ENCODE results near the gene BRSK2. TPM values are rescaled to one million over a fixed set of nuclear protein-coding genes. Genes with fewer than 3 reads are reported as not detected.

BRSK2 gene
- total and polyA plus RNA-seq, 4 experiments from 2014 or later: 0.18 to 0.47 (median 0.32) TPM

DNA sequence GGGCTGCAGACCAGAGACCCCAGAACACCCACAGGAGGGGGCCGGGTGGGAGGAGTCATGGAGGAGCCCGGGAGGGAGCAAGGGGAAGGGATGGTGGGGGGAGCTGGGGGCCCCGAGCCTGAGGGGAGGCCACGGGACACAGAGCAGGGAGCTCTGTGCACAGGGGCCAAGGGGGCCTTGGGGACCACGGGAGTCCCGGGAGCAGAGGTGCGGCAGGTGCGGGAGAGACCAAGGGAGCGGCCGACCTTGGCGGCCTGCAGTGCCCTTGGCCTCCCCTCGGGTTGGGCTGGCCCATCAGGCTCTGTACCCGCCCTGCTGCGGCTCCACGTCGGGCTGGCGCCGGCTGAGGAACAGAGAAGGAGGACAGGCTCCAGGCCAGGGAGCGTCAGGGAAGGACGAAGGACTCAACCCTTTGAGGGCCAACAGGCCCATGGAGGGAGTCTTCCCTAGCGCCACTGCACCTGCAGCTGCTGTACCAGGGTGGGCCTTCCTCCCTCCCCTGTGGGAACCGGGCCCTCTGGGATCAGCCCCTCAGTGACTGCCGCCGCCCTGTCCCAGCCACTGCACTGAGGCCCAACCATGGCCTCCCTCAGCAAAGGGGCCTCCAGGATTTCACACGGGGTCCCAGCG, 17.8 kb upstream of the BRSK2 start:
- H3K36me3 Mint-ChIP-seq: no peaks in the 10 kb centered on the region

GRCh38 chr11:1372660-1373059, 17.1 kb upstream of the BRSK2 start:
- H3K4me1 Mint-ChIP-seq: no peaks in the 10 kb centered on the region
- no peak overlapping the region for H3K27ac Mint-ChIP-seq
- Histone ChIP-seq H3K9me3 (ENCODE audit: control insufficient read depth in 1 of 2, low read length in 2 of 2) (no peaks in the 10 kb centered on the region), H3K27me3 (ENCODE audit: insufficient read depth, low read length) (no peaks in the 10 kb centered on the region), H3K4me1 (ENCODE audit: insufficient read depth, low read length) (no peaks in the 10 kb centered on the region), H3K4me3 (ENCODE audit: low read length in 2 of 2) (no peak overlapping the region), H3K27ac (ENCODE audit: low read depth, low read length) (no peak overlapping the region), H3K36me3 (ENCODE audit: insufficient read depth, low read length) (no peaks in the 10 kb centered on the region)
- H3K27me3 Mint-ChIP-seq: no peaks in the 10 kb centered on the region
- no peak for DNase-seq
- no peak overlapping the region for H3K4me3 Mint-ChIP-seq
- CTCF ChIA-PET (ENCODE audit: partially characterized antibody): no interaction called here
- peaks cover 0 to 2% (median 0%) of the 10 kb centered on the region in 8 donors for H3K9me3 Mint-ChIP-seq
- H3K36me3 Mint-ChIP-seq: no peaks in the 10 kb centered on the region
- POLR2A ChIA-PET (ENCODE audit: partially characterized antibody): no interaction called here
- intact Hi-C loops (cut with micrococcal nuclease): no loop called here

More for the DNA sequence above, 17.8 kb upstream of the BRSK2 start:
- Mint-ChIP-seq H3K4me3 (no peak overlapping the region), H3K27me3 (peaks cover 0 to under 1% of the 10 kb centered on the region in 2 donors), H3K9me3 (peaks cover 0 to 6% (median 1%) of the 10 kb centered on the region in 8 donors), H3K4me1 (no peaks in the 10 kb centered on the region), H3K27ac (no peak overlapping the region)
- DNase-seq: no peak
- H3K9me3 ChIP-seq (ENCODE audit: control insufficient read depth in 1 of 2, low read length in 2 of 2): no peaks in the 10 kb centered on the region
- no peaks in the 10 kb centered on the region for H3K4me1 ChIP-seq (ENCODE audit: insufficient read depth, low read length)
- intact Hi-C loops (cut with micrococcal nuclease): no loop called here
- CTCF ChIA-PET (ENCODE audit: partially characterized antibody): no interaction called here
- H3K36me3 ChIP-seq (ENCODE audit: insufficient read depth, low read length): no peaks in the 10 kb centered on the region
- POLR2A ChIA-PET (ENCODE audit: partially characterized antibody): no interaction called here
- no peak overlapping the region for H3K27ac ChIP-seq (ENCODE audit: low read depth, low read length)
- no peak overlapping the region for H3K4me3 ChIP-seq (ENCODE audit: low read length in 2 of 2)
- H3K27me3 ChIP-seq (ENCODE audit: insufficient read depth, low read length): no peaks in the 10 kb centered on the region

DNA sequence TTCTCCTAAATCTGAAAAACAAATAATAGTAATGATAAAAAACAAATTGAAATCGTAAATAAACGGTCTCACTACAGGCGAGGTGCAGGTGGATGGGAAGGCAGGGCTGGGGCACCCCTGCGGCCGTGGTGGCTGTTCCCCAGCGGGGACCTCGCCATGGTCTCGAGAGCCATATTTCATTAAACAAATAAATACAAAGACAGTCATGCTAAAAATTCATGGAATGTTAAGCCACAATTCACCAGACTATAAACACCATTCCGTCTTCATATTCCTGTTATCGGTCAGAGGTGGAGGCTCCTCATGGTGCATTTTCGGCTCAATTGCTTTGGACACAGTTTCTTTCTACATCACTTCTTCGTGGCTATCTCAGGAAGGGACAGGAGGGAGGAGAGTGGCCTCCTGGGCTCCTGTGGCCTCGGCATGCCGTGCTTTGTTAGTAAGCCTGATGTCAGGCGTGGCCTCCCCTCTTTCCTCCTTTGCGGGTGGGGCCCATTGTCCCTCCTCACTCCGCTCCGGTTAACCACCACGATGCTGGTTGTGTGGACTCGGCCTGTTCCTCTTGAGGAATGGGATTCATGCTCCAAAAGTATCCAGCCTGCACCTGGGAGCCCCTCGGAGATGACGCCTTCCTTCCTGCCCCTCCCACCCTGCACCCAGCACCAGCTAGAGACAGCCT, 16.1 kb upstream of the BRSK2 start:
- H3K27me3 Mint-ChIP-seq: no peaks in the 10 kb centered on the region
- H3K4me1 Mint-ChIP-seq: no peaks in the 10 kb centered on the region

DNA sequence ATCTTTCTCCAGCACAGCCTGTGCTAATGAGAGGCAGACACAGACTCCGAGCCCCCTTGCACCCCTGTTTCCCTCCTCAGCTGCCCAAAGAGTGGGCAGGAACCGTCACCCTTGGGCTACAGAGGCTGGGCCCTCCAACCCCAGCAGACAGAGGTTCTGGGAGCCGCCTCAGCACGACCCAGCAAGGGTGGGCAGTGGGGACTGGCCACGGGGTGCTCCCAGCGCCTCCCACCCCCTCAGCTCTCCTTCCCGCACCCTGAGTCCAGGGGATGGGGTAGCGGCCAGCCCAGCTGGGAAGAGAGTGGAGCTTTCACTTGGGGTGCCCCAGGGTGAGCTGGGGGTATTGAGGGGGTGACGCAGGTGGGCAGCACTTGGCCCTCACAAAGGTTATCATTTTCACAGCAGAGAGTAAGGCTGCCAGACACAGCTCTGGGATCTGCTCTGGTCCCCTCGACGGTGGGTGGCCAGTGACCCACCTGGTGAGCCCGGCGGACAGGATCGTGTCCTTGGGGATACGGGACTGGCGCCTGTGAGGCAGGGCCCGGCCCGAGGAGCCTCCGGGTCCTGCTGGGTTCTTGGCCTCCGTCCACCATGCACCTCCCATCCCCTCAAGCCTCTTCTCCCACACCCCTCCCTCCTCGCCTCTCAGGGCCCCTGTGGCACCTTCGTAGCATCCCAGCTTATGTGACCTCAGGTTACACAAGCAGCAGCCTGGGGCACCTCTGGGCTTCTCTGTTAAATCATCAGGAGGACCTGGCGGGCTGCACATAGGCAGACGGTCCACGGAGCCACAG, 14.4 kb upstream of the BRSK2 start:
- Histone ChIP-seq H3K36me3 (ENCODE audit: insufficient read depth, low read length) (no peaks in the 10 kb centered on the region), H3K27me3 (ENCODE audit: insufficient read depth, low read length) (no peaks in the 10 kb centered on the region), H3K9me3 (ENCODE audit: control insufficient read depth in 1 of 2, low read length in 2 of 2) (no peaks in the 10 kb centered on the region), H3K4me3 (ENCODE audit: low read length in 2 of 2) (no peak overlapping the region), H3K27ac (ENCODE audit: low read depth, low read length) (no peak overlapping the region), H3K4me1 (ENCODE audit: insufficient read depth, low read length) (no peaks in the 10 kb centered on the region)
- no peaks in the 10 kb centered on the region for H3K4me1 Mint-ChIP-seq
- no peaks in the 10 kb centered on the region for H3K36me3 Mint-ChIP-seq
- no peak overlapping the region for H3K27ac Mint-ChIP-seq
- H3K4me3 Mint-ChIP-seq: no peak overlapping the region
- peaks cover 0 to 2% (median 0%) of the 10 kb centered on the region in 8 donors for H3K9me3 Mint-ChIP-seq
- CTCF ChIA-PET (ENCODE audit: partially characterized antibody): no interaction called here
- DNase-seq: no peak
- POLR2A ChIA-PET (ENCODE audit: partially characterized antibody): no interaction called here
- intact Hi-C loops (cut with micrococcal nuclease): no loop called here
- no peaks in the 10 kb centered on the region for H3K27me3 Mint-ChIP-seq

More for the DNA sequence above, 16.1 kb upstream of the BRSK2 start:
- no peaks in the 10 kb centered on the region for H3K36me3 Mint-ChIP-seq
- no peak overlapping the region for H3K27ac Mint-ChIP-seq
- H3K9me3 Mint-ChIP-seq: peaks cover 0 to 2% (median 0%) of the 10 kb centered on the region in 8 donors
- no peaks in the 10 kb centered on the region for H3K36me3 ChIP-seq (ENCODE audit: insufficient read depth, low read length)
- no peak overlapping the region for H3K27ac ChIP-seq (ENCODE audit: low read depth, low read length)
- no peaks in the 10 kb centered on the region for H3K27me3 ChIP-seq (ENCODE audit: insufficient read depth, low read length)
- intact Hi-C loops (cut with micrococcal nuclease): no loop called here
- H3K9me3 ChIP-seq (ENCODE audit: control insufficient read depth in 1 of 2, low read length in 2 of 2): no peaks in the 10 kb centered on the region
- CTCF ChIA-PET (ENCODE audit: partially characterized antibody): no interaction called here
- no peak overlapping the region for H3K4me3 Mint-ChIP-seq
- H3K4me1 ChIP-seq (ENCODE audit: insufficient read depth, low read length): no peaks in the 10 kb centered on the region
- DNase-seq: no peak
- POLR2A ChIA-PET (ENCODE audit: partially characterized antibody): no interaction called here
- no peak overlapping the region for H3K4me3 ChIP-seq (ENCODE audit: low read length in 2 of 2)

DNA sequence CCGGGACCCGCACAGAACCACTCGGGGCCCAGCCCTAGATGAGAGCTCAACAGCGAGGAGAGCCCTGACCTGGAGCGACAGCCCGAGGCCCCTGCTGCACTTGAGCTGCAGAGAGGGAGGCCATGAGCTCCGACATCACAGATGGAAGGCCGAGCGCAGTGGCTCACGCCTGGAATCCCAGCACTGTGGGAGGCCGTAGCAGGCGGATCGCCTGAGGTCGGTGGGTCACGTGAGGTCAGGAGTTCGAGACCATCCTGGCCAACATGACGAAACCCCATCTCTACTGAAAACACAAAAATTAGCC, 13.8 kb upstream of the BRSK2 start:
- Histone ChIP-seq H3K27ac (ENCODE audit: low read depth, low read length) (no peak overlapping the region), H3K9me3 (ENCODE audit: control insufficient read depth in 1 of 2, low read length in 2 of 2) (no peaks in the 10 kb centered on the region), H3K4me1 (ENCODE audit: insufficient read depth, low read length) (no peaks in the 10 kb centered on the region), H3K36me3 (ENCODE audit: insufficient read depth, low read length) (no peaks in the 10 kb centered on the region), H3K27me3 (ENCODE audit: insufficient read depth, low read length) (no peaks in the 10 kb centered on the region), H3K4me3 (ENCODE audit: low read length in 2 of 2) (no peak overlapping the region)
- Mint-ChIP-seq H3K4me3 (no peak overlapping the region), H3K27me3 (no peaks in the 10 kb centered on the region), H3K27ac (no peak overlapping the region), H3K4me1 (no peaks in the 10 kb centered on the region), H3K36me3 (no peaks in the 10 kb centered on the region), H3K9me3 (peaks cover 0 to 2% (median 0%) of the 10 kb centered on the region in 8 donors)
- intact Hi-C loops (cut with micrococcal nuclease): no loop called here
- no peak for DNase-seq
- ChIA-PET POLR2A (ENCODE audit: partially characterized antibody) (no interaction called here), CTCF (ENCODE audit: partially characterized antibody) (no interaction called here)

- H3K27me3 Mint-ChIP-seq: no peaks in the 10 kb centered on the region
- Histone ChIP-seq H3K27me3 (ENCODE audit: insufficient read depth, low read length) (no peaks in the 10 kb centered on the region), H3K9me3 (ENCODE audit: control insufficient read depth in 1 of 2, low read length in 2 of 2) (no peaks in the 10 kb centered on the region), H3K36me3 (ENCODE audit: insufficient read depth, low read length) (no peaks in the 10 kb centered on the region), H3K4me3 (ENCODE audit: low read length in 2 of 2) (no peak overlapping the region), H3K27ac (ENCODE audit: low read depth, low read length) (no peak overlapping the region), H3K4me1 (ENCODE audit: insufficient read depth, low read length) (no peaks in the 10 kb centered on the region)
- no peak overlapping the region for H3K4me3 Mint-ChIP-seq
- DNase-seq: no peak
- peaks cover 0 to 13% (median 0%) of the 10 kb centered on the region in 4 donors for H3K4me1 Mint-ChIP-seq
- peaks cover 0 to 2% (median 0%) of the 10 kb centered on the region in 8 donors for H3K9me3 Mint-ChIP-seq
- intact Hi-C loops (cut with micrococcal nuclease): no loop called here
- peak overlapping the region in 1 of 7 donors; percentile 50 for H3K27ac Mint-ChIP-seq
- CTCF ChIA-PET (ENCODE audit: partially characterized antibody): no interaction called here
- POLR2A ChIA-PET (ENCODE audit: partially characterized antibody): no interaction called here
- no peaks in the 10 kb centered on the region for H3K36me3 Mint-ChIP-seq
Measured at GRCh38 chr11:1377231-1377780, 12.4 kb upstream of the BRSK2 start.

DNA sequence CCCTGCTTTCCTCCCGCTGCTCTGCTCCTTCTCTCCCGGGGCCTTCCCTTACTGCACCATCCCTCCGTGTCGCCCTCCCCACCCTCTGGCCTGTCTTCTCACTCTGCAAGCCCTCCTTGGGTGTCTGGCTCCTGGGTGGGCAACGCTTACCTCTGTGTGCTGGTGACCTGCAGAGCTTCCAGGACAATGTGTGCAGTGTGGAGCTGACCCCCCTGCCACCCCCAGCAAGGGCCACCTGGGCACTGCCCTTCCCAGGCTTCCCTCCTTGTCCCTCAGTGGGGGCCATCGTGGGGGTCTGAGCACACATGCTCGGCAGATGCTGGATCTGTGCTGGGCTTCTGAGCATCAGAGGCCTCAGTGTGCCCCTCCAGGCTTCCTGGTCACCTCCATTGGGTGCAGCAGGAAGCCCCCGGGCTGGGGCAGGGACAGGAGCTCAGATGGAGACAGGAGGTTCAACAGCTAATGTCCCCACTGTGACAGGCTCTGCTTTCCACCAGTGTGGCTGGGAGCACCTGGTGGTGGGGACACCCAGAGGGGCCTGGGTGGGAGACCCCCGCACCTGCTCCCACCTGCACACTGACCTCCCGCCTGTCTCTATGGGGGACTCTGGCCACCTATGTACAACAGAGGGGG, 7.8 kb upstream of the BRSK2 start:
- ChIA-PET POLR2A (ENCODE audit: partially characterized antibody) (interaction anchor here (2.1 kb wide), 1 partner anchor 119 kb away, joined by 6 read pairs; no protein-coding TSS in a partner anchor), CTCF (ENCODE audit: partially characterized antibody) (interaction anchor here (0.7 kb wide), 1 partner anchor 8 kb away, joined by 3 read pairs; the partner anchor contains the start of gene BRSK2)
- H3K36me3 ChIP-seq (ENCODE audit: insufficient read depth, low read length): no peaks in the 10 kb centered on the region
- Mint-ChIP-seq H3K4me3 (peak overlapping the region; percentile 17 to 90 (median 52)), H3K4me1 (peaks cover 2 to 36% (median 5%) of the 10 kb centered on the region in 4 donors), H3K9me3 (no peaks in the 10 kb centered on the region), H3K27me3 (no peaks in the 10 kb centered on the region), H3K36me3 (no peaks in the 10 kb centered on the region), H3K27ac (peak overlapping the region; percentile 70 to 94 (median 92))
- intact Hi-C loops (cut with micrococcal nuclease): loop anchor here (2.0 to 5.0 kb wide), 2 partner anchors 45 to 190 kb away; partner anchors contain the start of gene DUSP8
- no peaks in the 10 kb centered on the region for H3K4me1 ChIP-seq (ENCODE audit: insufficient read depth, low read length)
- no peak overlapping the region for H3K4me3 ChIP-seq (ENCODE audit: low read length in 2 of 2)
- no peak for DNase-seq
- no peaks in the 10 kb centered on the region for H3K9me3 ChIP-seq (ENCODE audit: control insufficient read depth in 1 of 2, low read length in 2 of 2)
- H3K27me3 ChIP-seq (ENCODE audit: insufficient read depth, low read length): no peaks in the 10 kb centered on the region
- peak overlapping the region; percentile 79 for H3K27ac ChIP-seq (ENCODE audit: low read depth, low read length)
